Stomach (tissue), 4 donors: ENCODE results near the gene PCDH15.

Experiments
- CTCF ChIP-seq, 7 experiments: fragments of 450-650 bp in 4 of 7; fragments of 200-600 bp in 3 of 7; sonication (generic) in 3 of 7; IDR thresholded peaks; one replicate each; pipeline ENCODE4 v1.5.1; 2016 to 2019; ENCODE audit warnings: antibody characterized with exemption in 7 of 7, control low read depth in 2 of 7, mild to moderate bottlenecking in 1 of 7
- POLR2AphosphoS5 ChIP-seq, 3 donors: sonication (generic); formaldehyde crosslinking; IDR thresholded peaks; one replicate each; pipeline ENCODE4 v1.6.1; 2016; ENCODE audit warnings: antibody characterized with exemption in 3 of 3

- TF ChIP-seq POLR2AphosphoS5 (IDR thresholded peaks at IDR 0.05), result no peak
- TF ChIP-seq CTCF (IDR thresholded peaks at IDR 0.05), result no peak
These were observed 606.2 kb downstream of the PCDH15 start for GRCh38 chr10:54194806-54195205.
